22Rv1 (cell line): ENCODE measurements around the gene OR2V1.

Experiments used
- ZFX ChIP-seq: fragments of 450-650 bp; IDR thresholded peaks from 2 replicates; pipeline ENCODE4 v1.6.1; 2017; ENCODE audit warnings: antibody characterized with exemption, borderline replicate concordance
- TF ChIP-seq, protein P1 (sequence below): fragments of 450-650 bp; IDR thresholded peaks from 2 replicates; pipeline ENCODE4 v1.5.1; 2017; ENCODE audit warnings: mild to moderate bottlenecking

GRCh38 chr5:181120306-181120705, 10.7 kb downstream of the OR2V1 start:
- TF ChIP-seq, protein P1, sequence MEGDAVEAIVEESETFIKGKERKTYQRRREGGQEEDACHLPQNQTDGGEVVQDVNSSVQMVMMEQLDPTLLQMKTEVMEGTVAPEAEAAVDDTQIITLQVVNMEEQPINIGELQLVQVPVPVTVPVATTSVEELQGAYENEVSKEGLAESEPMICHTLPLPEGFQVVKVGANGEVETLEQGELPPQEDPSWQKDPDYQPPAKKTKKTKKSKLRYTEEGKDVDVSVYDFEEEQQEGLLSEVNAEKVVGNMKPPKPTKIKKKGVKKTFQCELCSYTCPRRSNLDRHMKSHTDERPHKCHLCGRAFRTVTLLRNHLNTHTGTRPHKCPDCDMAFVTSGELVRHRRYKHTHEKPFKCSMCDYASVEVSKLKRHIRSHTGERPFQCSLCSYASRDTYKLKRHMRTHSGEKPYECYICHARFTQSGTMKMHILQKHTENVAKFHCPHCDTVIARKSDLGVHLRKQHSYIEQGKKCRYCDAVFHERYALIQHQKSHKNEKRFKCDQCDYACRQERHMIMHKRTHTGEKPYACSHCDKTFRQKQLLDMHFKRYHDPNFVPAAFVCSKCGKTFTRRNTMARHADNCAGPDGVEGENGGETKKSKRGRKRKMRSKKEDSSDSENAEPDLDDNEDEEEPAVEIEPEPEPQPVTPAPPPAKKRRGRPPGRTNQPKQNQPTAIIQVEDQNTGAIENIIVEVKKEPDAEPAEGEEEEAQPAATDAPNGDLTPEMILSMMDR: no peak
- TF ChIP-seq ZFX: no peak
